IMR-90 (cell line): ENCODE measurements around the gene ING5. TPM values are rescaled to one million over a fixed set of nuclear protein-coding genes. Genes with fewer than 3 reads are reported as not detected.

Experiments used
- ATAC-seq: fragments of 200-7000 bp; cut with Tn5 transposase; 2 replicates; pipeline ENCODE4 v1.9.1; 2020; ENCODE audit warnings: low read depth, mild to moderate bottlenecking, moderate library complexity
- BruUV-seq: library from RNA; stranded (reverse); fragments of 400-500 nt; replicated peaks from 2 replicates; lab custom pipeline; 2021; lab: Mats Ljungman, UMichigan
- CTCF ChIA-PET: fragments of 300-600 bp; formaldehyde crosslinking; extraction: SDS; loops from one replicate; lab custom pipeline; 2021; ENCODE audit warnings: antibody characterized with exemption; lab: Yijun Ruan, JAX
- POLR2A ChIA-PET: fragments of 300-600 bp; sonication (Branson Sonifier 250); formaldehyde crosslinking; loops from one replicate; lab custom pipeline; 2022; ENCODE audit warnings: antibody characterized with exemption; ENCODE audit not compliant: unreplicated experiment; lab: Charles Lee
- DNase-seq: peaks from one replicate; pipeline ENCODE4 v3.0.0; 2013
- H2AFZ ChIP-seq: replicated peaks from 2 replicates; pipeline ENCODE3; 2013; ENCODE audit warnings: low read length, mild to moderate bottlenecking; ENCODE audit not compliant: poor library complexity
- H2AK5ac ChIP-seq: 2 replicates; pipeline ENCODE4 v1.6.1; 2013; ENCODE audit warnings: low read depth, low read length, inconsistent platforms
- H2AK9ac ChIP-seq: replicated peaks from 2 replicates; pipeline ENCODE3; 2013; ENCODE audit warnings: mild to moderate bottlenecking, low read depth, low read length, moderate library complexity; ENCODE audit not compliant: poor library complexity
- H2BK120ac ChIP-seq: 2 replicates; pipeline ENCODE4 v1.6.1; 2013; ENCODE audit warnings: low read depth, low read length, inconsistent platforms
- H2BK15ac ChIP-seq: 3 replicates; pipeline ENCODE4 v1.6.1; 2013; ENCODE audit warnings: low read depth, low read length, inconsistent platforms
- H2BK20ac ChIP-seq: 2 replicates; pipeline ENCODE4 v1.6.1; 2013; ENCODE audit warnings: low read depth, mild to moderate bottlenecking, inconsistent platforms, low read length, moderate library complexity
- H2BK5ac ChIP-seq: 2 replicates; pipeline ENCODE4 v1.6.1; 2013; ENCODE audit warnings: mild to moderate bottlenecking, low read depth, low read length, inconsistent platforms; ENCODE audit not compliant: poor library complexity, severe bottlenecking
- H3K14ac ChIP-seq: replicated peaks from 2 replicates; pipeline ENCODE4 v1.6.1; 2013; ENCODE audit warnings: low read depth, low read length, inconsistent platforms
- H3K18ac ChIP-seq: 2 replicates; pipeline ENCODE4 v1.6.1; 2013; ENCODE audit warnings: low read depth, low read length, control low read depth
- H3K23ac ChIP-seq: 2 replicates; pipeline ENCODE4 v1.6.1; 2013; ENCODE audit warnings: low read depth, low read length, inconsistent platforms
- H3K27ac ChIP-seq: 2 replicates; pipeline ENCODE4 v1.5.1; 2013; ENCODE audit warnings: mild to moderate bottlenecking, control low read depth, low read length; ENCODE audit not compliant: insufficient read depth
- H3K27me3 ChIP-seq: 2 replicates; pipeline ENCODE4 v1.6.1; 2013; ENCODE audit warnings: low read length; ENCODE audit not compliant: control insufficient read depth, insufficient read depth
- H3K36me3 ChIP-seq: 2 replicates; pipeline ENCODE4 v1.6.1; 2013; ENCODE audit warnings: low read length, mixed read lengths; ENCODE audit not compliant: control insufficient read depth, insufficient read depth
- H3K4ac ChIP-seq: 2 replicates; pipeline ENCODE4 v1.6.1; 2013; ENCODE audit warnings: low read depth, low read length, inconsistent platforms
- H3K4me1 ChIP-seq: 2 replicates; pipeline ENCODE4 v1.6.1; 2013; ENCODE audit warnings: low read length, mixed read lengths; ENCODE audit not compliant: control insufficient read depth, insufficient read depth
- H3K4me2 ChIP-seq: 2 replicates; pipeline ENCODE4 v1.6.1; 2013; ENCODE audit warnings: low read depth, mild to moderate bottlenecking, control low read depth, low read length, moderate library complexity
- H3K4me3 ChIP-seq: 2 replicates; pipeline ENCODE4 v1.5.1; 2013; ENCODE audit warnings: low read depth, mild to moderate bottlenecking, control low read depth, low read length, moderate library complexity; ENCODE audit not compliant: insufficient read depth
- H3K56ac ChIP-seq: 2 replicates; pipeline ENCODE4 v1.6.1; 2013; ENCODE audit warnings: low read length, inconsistent platforms; ENCODE audit not compliant: insufficient read depth; ENCODE audit errors: extremely low read depth
- H3K79me1 ChIP-seq, 2 experiments: 2 replicates each; pipeline ENCODE4 v1.6.1; 2013; ENCODE audit warnings: low read length in 2 of 2, inconsistent platforms in 1 of 2, low read depth in 1 of 2
- H3K9ac ChIP-seq: 2 replicates; pipeline ENCODE4 v1.6.1; 2013; ENCODE audit warnings: low read depth, low read length, control low read depth
- H3K9me1 ChIP-seq: 2 replicates; pipeline ENCODE4 v1.6.1; 2013; ENCODE audit warnings: low read length, inconsistent platforms; ENCODE audit not compliant: insufficient read depth
- H3K9me3 ChIP-seq: 2 replicates; pipeline ENCODE4 v1.6.1; 2013; ENCODE audit warnings: low read length; ENCODE audit not compliant: control insufficient read depth, insufficient read depth
- H4K20me1 ChIP-seq: 2 replicates; pipeline ENCODE4 v1.6.1; 2013; ENCODE audit warnings: low read length, inconsistent platforms; ENCODE audit not compliant: insufficient read depth
- H4K5ac ChIP-seq: 2 replicates; pipeline ENCODE4 v1.6.1; 2013; ENCODE audit warnings: mild to moderate bottlenecking, low read depth, low read length, control low read depth
- H4K8ac ChIP-seq, 2 experiments: 2 replicates each; pipeline ENCODE4 v1.6.1; 2013; ENCODE audit warnings: low read depth in 2 of 2, low read length in 2 of 2, control low read depth in 1 of 2, inconsistent platforms in 1 of 2
- H4K91ac ChIP-seq: 2 replicates; pipeline ENCODE4 v1.6.1; 2013; ENCODE audit warnings: low read depth, low read length, inconsistent platforms; ENCODE audit not compliant: insufficient read depth
- BHLHE40 ChIP-seq: fragments of 150-350 bp; IDR thresholded peaks from 2 replicates; pipeline ENCODE4 v1.6.1; 2016; ENCODE audit warnings: mild to moderate bottlenecking, low read depth, low read length
- CEBPB ChIP-seq: IDR thresholded peaks from 2 replicates; pipeline ENCODE4 v1.6.1; 2012; ENCODE audit warnings: low read depth, low read length, improper control_type of control experiment
- CHD1 ChIP-seq: IDR thresholded peaks from 2 replicates; pipeline ENCODE4 v1.6.1; 2012; ENCODE audit warnings: low read depth, low read length, improper control_type of control experiment
- CTCF ChIP-seq: conservative IDR thresholded peaks from 2 replicates; pipeline ENCODE4 v1.5.1; 2012; ENCODE audit warnings: mild to moderate bottlenecking, low read depth, low read length, improper control_type of control experiment
- ELK1 ChIP-seq: fragments of 150-350 bp; IDR thresholded peaks from 2 replicates; pipeline ENCODE4 v1.6.1; 2016; ENCODE audit warnings: low read depth, mild to moderate bottlenecking, low read length, moderate library complexity, borderline replicate concordance
- FOS ChIP-seq: fragments of 150-350 bp; IDR thresholded peaks from 2 replicates; pipeline ENCODE4 v1.6.1; 2016; ENCODE audit warnings: low read depth, low read length
- MAFK ChIP-seq: IDR thresholded peaks from 2 replicates; pipeline ENCODE4 v1.6.1; 2012; ENCODE audit warnings: low read depth, low read length, improper control_type of control experiment
- MAZ ChIP-seq: IDR thresholded peaks from 2 replicates; pipeline ENCODE4 v1.6.1; 2012; ENCODE audit warnings: low read depth, mild to moderate bottlenecking, low read length, improper control_type of control experiment, moderate library complexity, borderline replicate concordance
- NFE2L2 ChIP-seq: fragments of 150-350 bp; IDR thresholded peaks from 2 replicates; pipeline ENCODE4 v1.6.1; 2016; ENCODE audit warnings: low read depth, mild to moderate bottlenecking, low read length
- POLR2A ChIP-seq: IDR thresholded peaks from 2 replicates; pipeline ENCODE4 v1.6.1; 2012; ENCODE audit warnings: mild to moderate bottlenecking, low read depth, low read length
- RAD21 ChIP-seq: IDR thresholded peaks from 2 replicates; pipeline ENCODE4 v1.6.1; 2012; ENCODE audit warnings: low read length, improper control_type of control experiment
- RCOR1 ChIP-seq: IDR thresholded peaks from 2 replicates; pipeline ENCODE4 v1.6.1; 2012; ENCODE audit warnings: mild to moderate bottlenecking, low read length, improper control_type of control experiment; ENCODE audit not compliant: insufficient replicate concordance
- RFX5 ChIP-seq: IDR thresholded peaks from 2 replicates; pipeline ENCODE4 v1.8.0; 2012; ENCODE audit warnings: low read depth, mild to moderate bottlenecking, low read length, moderate library complexity
- SMC3 ChIP-seq: fragments of 150-350 bp; IDR thresholded peaks from 2 replicates; pipeline ENCODE4 v1.6.1; 2016; ENCODE audit warnings: low read depth, mild to moderate bottlenecking, antibody characterized with exemption, low read length, moderate library complexity
- USF2 ChIP-seq: fragments of 150-350 bp; IDR thresholded peaks from 2 replicates; pipeline ENCODE4 v1.6.1; 2017; ENCODE audit warnings: mild to moderate bottlenecking, antibody characterized with exemption, low read length, low read depth
- WGBS, 2 experiments: methylation state at CpG; one replicate each; pipeline versions ENCODE4 v1.1.5 to v1.1.7; 2013; ENCODE audit warnings: missing lambda C conversion rate in 2 of 2; ENCODE audit not compliant: insufficient read length in 1 of 2; ENCODE audit errors: extremely low coverage in 2 of 2; 5-methylcytosine and 5-hydroxymethylcytosine counted together
- dilution Hi-C: fragments of 300-500 bp; cut with HindIII; formaldehyde crosslinking; loops from one replicate; pipeline ENCODE4 v1.14.3; 2018; ENCODE audit warnings: low sequenced_read_pairs; ENCODE audit not compliant: unreplicated experiment
- in situ Hi-C: fragments of 300-500 bp; cut with MboI; formaldehyde crosslinking; loops from 3 replicates; pipeline ENCODE4 v1.14.3; 2019; ENCODE audit warnings: low sequenced_read_pairs, inconsistent platforms, mixed read lengths
- intact Hi-C: fragments of 100-400 bp; cut with micrococcal nuclease; formaldehyde crosslinking; loops from 2 replicates; pipeline ENCODE4 v1.10.0; 2022
- polyA plus RNA-seq, 3 experiments: library from polyadenylated mRNA; depleted of rRNA; stranded (reverse); fragments of >200 nt; gene quantifications; 2 replicates each; pipeline ENCODE4 v1.2.3, GENCODE V29; 2012; ENCODE audit warnings: low replicate concordance in 1 of 3
- total RNA-seq: library from RNA; depleted of rRNA; stranded (reverse); fragments of >200 nt; gene quantifications from 2 replicates; pipeline ENCODE4 v1.2.3, GENCODE V29; 2012

Gene ING5
- total and polyA plus RNA-seq, 2 of the 4 experiments (the other 2 are of a cell fraction) = 36.1 to 38.9 TPM

GRCh38 chr2:241666627-241667400, 35.0 kb upstream of the ING5 start:
- Histone ChIP-seq H2BK120ac (no peak overlapping the region), H3K4me2 (no peak overlapping the region), H3K79me1 (peaks cover 3 to 15% of the 10 kb centered on the region in 2 experiments; a peak in 3 of 4 replicates), H2BK20ac (no peak overlapping the region), H2BK15ac (no peak overlapping the region), H3K27ac (no peak overlapping the region), H2AFZ (peak overlapping the region; percentile 67), H2AK5ac (peak overlapping the region; percentile 9; the same call in 1 of the 2 replicates), H2BK5ac (no peak overlapping the region), H3K9me3 (no peaks in the 10 kb centered on the region), H4K5ac (no peak overlapping the region), H3K23ac (no peak overlapping the region), H3K36me3 (peaks cover 40% of the 10 kb centered on the region), H3K4me1 (peaks cover 15% of the 10 kb centered on the region), H3K9ac (no peak overlapping the region), H4K8ac (0 out of 4 replicates have a peak overlapping the region, but pooled peaks of 1 of the 2 experiments have one; percentile 5), H3K14ac (no peak overlapping the region), H3K9me1 (peaks cover 3% of the 10 kb centered on the region; the same call in 1 of the 2 replicates), H3K27me3 (no peaks in the 10 kb centered on the region), H3K4me3 (no peak overlapping the region), H2AK9ac (peak overlapping the region; percentile 23), H4K20me1 (peaks cover 16% of the 10 kb centered on the region), H3K18ac (no peak overlapping the region), H3K4ac (no peak overlapping the region), H4K91ac (no peak overlapping the region), H3K56ac (no peak overlapping the region)
- in situ Hi-C loops (loop anchor here (5.0 to 25.0 kb wide), 2 partner anchors 210 to 805 kb away; partner anchors contain the start of gene AGXT), dilution Hi-C loops (no loop called here), intact Hi-C loops (no loop called here)
- BruUV-seq = no TSS peak
- TF ChIP-seq RAD21 (no peak), MAFK (no peak), CTCF (no peak), RFX5 (no peak), ELK1 (no peak), CEBPB (no peak), POLR2A (no peak), FOS (no peak), RCOR1 (no peak), USF2 (peak; percentile 64), BHLHE40 (peak; percentile 55; the same call in 1 of the 2 replicates), CHD1 (no peak), NFE2L2 (no peak), SMC3 (no peak), MAZ (no peak)
- DNase-seq (peak; percentile 23), ATAC-seq (no peak)
- CTCF ChIA-PET = no interaction called here
- POLR2A ChIA-PET = no interaction called here
- WGBS, 2 experiments = 50% methylated on average over 22 of the region's 42 CpGs; no CpG with 5 or more reads in 1 of the 2 experiments
